HG03280 (cell line): ENCODE measurements around the gene MEX3B.
"Not testable (repeated sequence)": the region's sequence is repeated elsewhere in the genome, so short reads cannot be mapped to it uniquely, and the experiment has no call there.

Experiments used
- ATAC-seq: cut with Tn5 transposase; IDR thresholded peaks from one replicate; pipeline ENCODE4 v1.9.1; 2021; ENCODE audit warnings: mild to moderate bottlenecking, moderate library complexity; ENCODE audit not compliant: unreplicated experiment

Gene MEX3B

DNA sequence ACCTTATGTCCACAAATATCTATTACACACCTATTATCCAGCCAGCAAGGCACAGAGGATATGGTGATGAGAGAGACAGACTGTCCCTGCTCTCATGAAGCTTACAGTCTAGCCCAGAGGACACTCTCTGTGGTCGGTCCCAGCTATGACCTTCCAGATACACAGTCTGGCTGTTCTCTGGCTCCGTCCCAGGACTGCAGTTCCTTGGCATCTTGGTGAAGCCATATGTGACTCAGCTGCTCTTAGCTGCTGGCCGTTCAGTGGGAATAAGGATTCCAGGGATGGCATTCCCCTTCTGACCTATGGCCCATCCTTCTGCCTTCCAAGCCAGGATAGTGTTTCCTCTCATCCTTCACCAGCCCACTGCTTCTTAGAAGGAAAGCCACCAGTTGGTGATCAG lies 30.8 kb downstream of the MEX3B start:
- ATAC-seq, result no peak

DNA sequence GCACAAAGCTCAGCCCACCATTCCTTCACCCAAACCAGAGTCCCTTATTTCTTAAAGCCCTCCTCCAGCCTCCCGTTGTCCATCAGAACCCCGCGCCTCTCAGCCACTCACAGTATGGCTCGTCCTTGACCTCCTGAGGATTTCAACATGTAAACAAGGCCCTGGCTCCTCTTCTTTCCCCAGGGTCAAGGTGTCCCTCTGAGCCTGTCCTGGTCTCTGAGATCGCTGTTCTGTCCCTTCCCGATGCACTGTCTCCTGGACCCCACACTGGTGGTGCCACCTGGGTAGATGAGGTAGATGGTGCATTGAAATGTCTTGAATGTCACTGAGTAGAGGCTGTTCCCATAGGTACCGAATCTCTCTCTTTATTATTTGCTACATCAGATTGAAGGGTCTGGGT lies 32.9 kb downstream of the MEX3B start:
- ATAC-seq, result no peak

DNA sequence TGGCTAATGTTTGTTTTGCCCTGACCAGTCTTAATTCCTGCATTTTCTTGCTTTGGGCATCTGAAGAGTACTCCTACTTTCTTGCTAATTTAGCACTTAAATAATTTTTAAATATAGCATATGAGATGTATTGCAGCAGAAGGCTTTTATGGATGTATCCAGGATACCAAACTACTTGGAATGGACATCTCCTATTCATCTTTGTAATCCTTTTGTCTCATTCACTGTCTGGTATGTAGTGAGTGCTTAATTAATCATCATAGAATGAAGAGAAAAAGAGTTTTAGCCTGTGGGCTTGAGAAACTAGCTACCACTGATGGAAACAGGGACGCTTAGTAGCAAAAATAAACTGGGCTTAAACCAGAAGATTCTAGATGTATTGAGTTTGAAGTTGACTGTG lies 40.6 kb downstream of the MEX3B start:
- no peak for ATAC-seq

DNA sequence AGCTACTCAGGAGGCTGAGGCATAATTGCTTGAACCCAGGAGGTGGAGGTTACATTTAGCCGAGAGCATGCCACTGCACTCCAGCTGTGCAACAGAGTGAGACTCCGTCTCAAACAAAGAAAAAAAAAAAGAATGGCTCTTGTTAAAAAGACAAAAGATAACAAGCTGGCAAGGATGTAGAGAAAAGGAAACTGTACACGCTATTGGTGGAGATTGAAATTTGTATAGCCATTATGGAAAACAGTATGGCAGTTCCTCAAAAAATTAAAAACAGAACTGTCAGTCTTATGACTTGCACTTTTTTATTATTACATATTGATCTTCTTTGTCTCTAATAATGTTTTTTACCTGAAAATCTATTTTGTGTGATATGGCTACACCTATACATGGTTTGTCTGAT lies 41.9 kb downstream of the MEX3B start:
- no peak for ATAC-seq

DNA sequence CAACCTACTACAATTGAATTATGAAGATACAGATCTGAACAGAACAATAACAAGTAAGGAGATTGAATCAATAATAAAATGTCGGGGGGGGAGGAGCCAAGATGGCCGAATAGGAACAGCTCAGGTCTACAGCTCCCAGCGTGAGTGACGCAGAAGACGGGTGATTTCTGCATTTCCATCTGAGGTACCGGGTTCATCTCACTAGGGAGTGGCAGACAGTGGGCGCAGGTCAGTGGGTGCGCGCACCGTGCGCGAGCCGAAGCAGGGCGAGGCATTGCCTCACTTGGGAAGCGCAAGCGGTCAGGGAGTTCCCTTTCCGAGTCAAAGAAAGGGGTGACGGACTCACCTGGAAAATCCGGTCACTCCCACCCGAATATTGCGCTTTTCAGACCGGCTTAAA lies 50.7 kb downstream of the MEX3B start:
- ATAC-seq, result not testable (repeated sequence)

DNA sequence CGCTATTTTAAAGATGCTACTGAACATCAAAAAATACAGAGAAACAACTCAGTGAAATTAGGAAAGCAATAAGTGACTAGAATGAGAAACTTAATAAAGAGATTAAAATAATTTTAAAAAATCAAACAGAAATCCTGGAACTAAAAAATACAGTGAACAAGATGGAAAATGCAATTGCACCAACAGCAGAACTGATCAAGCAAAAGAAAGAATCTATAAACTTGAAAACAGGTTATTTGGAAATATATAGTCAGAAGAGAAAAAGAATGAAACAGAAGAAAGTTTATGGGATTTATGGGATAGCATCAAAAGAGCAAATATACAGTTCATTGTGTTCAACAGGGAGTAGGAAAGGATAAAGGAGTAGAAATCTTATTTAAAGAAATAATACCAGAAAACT lies 53.3 kb downstream of the MEX3B start:
- no peak for ATAC-seq
